Kidney (tissue), 14 donors: ENCODE measurements around the gene BACH2. TPM values are rescaled to one million over a fixed set of nuclear protein-coding genes. Genes with fewer than 3 reads are reported as not detected.

ENCODE experiments used
- DNase-seq, 5 donors: peaks; one replicate each; pipeline ENCODE4 v3.0.0-alpha.2; 2013 to 2020
- FAIRE-seq: peaks from 2 replicates; lab custom pipeline; 2012; peaks lifted over from hg19 to GRCh38; lab: Jason Lieb, UNC
- H3K27ac ChIP-seq, 2 donors: one replicate each; pipeline ENCODE4 v1.7.0; 2013; ENCODE audit warnings: low read depth in 2 of 2, low read length in 2 of 2, inconsistent platforms in 1 of 2
- H3K27me3 ChIP-seq: one replicate; pipeline ENCODE4 v1.7.1; 2013; ENCODE audit warnings: low read length, inconsistent platforms; ENCODE audit not compliant: control insufficient read depth, insufficient read depth
- H3K36me3 ChIP-seq, 3 donors: one replicate each; pipeline versions ENCODE4 v1.7.0 to v1.7.1; 2013; ENCODE audit warnings: low read length in 3 of 3, control low read depth in 1 of 3, inconsistent platforms in 1 of 3; ENCODE audit not compliant: insufficient read depth in 3 of 3, control insufficient read depth in 2 of 3
- H3K4me1 ChIP-seq, 3 donors: one replicate each; pipeline versions ENCODE4 v1.7.0 to v1.7.1; 2013; ENCODE audit warnings: low read length in 3 of 3, inconsistent platforms in 1 of 3, low read depth in 1 of 3; ENCODE audit not compliant: control insufficient read depth in 2 of 3, insufficient read depth in 2 of 3
- H3K4me3 ChIP-seq, 3 donors: one replicate each; pipeline versions ENCODE4 v1.7.0 to v1.8.1; 2013; ENCODE audit warnings: low read length in 3 of 3, control low read depth in 1 of 3, inconsistent platforms in 1 of 3
- H3K9ac ChIP-seq, 3 donors: one replicate each; pipeline versions ENCODE4 v1.7.0 to v1.7.1; 2013; ENCODE audit warnings: low read length in 3 of 3, control low read depth in 1 of 3, inconsistent platforms in 1 of 3
- H3K9me3 ChIP-seq, 3 donors: one replicate each; pipeline versions ENCODE4 v1.7.0 to v1.7.1; 2013; ENCODE audit warnings: low read length in 3 of 3, control low read depth in 1 of 3, inconsistent platforms in 1 of 3; ENCODE audit not compliant: control insufficient read depth in 2 of 3, insufficient read depth in 1 of 3
- intact Hi-C: fragments of 100-400 bp; cut with DNase I; formaldehyde crosslinking; loops from one replicate; pipeline ENCODE4 v1.11.1; 2022
- polyA plus RNA-seq: library from polyadenylated mRNA; stranded (reverse); fragments of 350-450 nt; fragmentation: Illumina TruSeq; extraction: RNeasy Lipid Tissue Mini Kit (QIAGEN cat#74804); gene quantifications from one replicate; pipeline ENCODE4 v1.2.3, GENCODE V29; 2014; ENCODE audit warnings: low read depth, low replicate concordance; ENCODE audit not compliant: insufficient read depth
- total RNA-seq: library from RNA; stranded (reverse); fragmentation: NEBNext Ultra II Directional; extraction: Animal tissue kit (Norgen Biotek cat#: 25700); gene quantifications from one replicate; pipeline ENCODE4 v1.2.1, GENCODE V29; 2021
- TF ChIP-seq, protein P1 (sequence below): IDR thresholded peaks from 3 replicates; pipeline ENCODE4 v1.5.1; 2012; ENCODE audit warnings: mild to moderate bottlenecking, moderate library complexity, borderline replicate concordance; ENCODE audit not compliant: insufficient read depth; ENCODE audit errors: extremely low read depth
- donor health status: control.
- donor health status: control.
- donor health status: control.
- donor health status: control.
- donor health status: control.
- donor health status: DM: yes; HTN: yes; CAD: no.
- donor health status: Normal renal cell carcinoma (clear cell type).

Gene BACH2
- total and polyA plus RNA-seq, 2 donors from 2014 or later = 0.32 to 6.9 TPM

DNA sequence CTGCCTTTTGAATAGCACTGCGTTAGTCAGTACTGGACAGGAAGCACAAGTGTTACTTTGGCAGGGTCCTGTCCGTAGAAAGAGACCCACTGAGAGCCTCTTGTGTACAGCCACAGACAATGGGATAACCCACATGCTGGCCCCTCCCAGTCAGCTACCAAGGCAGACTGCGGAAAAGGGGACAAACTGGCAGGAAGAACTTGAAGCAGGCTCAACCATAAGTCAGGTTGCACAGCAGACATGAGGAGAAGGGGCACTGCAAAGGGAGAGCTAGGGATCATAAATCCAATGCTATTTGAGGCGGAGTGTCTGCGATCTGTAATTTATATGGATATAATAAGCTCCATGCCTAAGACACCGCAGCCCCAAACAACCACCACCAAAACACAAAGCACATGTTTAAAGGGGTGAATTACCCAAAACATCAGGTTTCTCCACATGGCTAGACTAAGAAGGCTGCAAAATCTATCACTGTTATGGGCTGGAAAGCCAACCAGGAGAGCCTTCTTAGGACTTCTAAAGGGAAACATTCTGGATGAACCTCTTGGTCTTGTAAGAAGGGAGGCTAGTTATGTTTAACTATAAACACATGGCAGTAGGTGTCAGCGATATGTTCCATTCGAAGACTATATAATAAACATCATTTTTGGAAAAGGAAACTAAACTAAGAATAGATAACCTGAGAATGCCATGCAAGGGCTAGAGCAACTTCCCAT, 141.7 kb downstream of the BACH2 start:
- H3K9ac ChIP-seq = no peak overlapping the region
- TF ChIP-seq, protein P1, sequence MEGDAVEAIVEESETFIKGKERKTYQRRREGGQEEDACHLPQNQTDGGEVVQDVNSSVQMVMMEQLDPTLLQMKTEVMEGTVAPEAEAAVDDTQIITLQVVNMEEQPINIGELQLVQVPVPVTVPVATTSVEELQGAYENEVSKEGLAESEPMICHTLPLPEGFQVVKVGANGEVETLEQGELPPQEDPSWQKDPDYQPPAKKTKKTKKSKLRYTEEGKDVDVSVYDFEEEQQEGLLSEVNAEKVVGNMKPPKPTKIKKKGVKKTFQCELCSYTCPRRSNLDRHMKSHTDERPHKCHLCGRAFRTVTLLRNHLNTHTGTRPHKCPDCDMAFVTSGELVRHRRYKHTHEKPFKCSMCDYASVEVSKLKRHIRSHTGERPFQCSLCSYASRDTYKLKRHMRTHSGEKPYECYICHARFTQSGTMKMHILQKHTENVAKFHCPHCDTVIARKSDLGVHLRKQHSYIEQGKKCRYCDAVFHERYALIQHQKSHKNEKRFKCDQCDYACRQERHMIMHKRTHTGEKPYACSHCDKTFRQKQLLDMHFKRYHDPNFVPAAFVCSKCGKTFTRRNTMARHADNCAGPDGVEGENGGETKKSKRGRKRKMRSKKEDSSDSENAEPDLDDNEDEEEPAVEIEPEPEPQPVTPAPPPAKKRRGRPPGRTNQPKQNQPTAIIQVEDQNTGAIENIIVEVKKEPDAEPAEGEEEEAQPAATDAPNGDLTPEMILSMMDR = no peak
- no peak overlapping the region for H3K27ac ChIP-seq
- FAIRE-seq (no peak), DNase-seq (no peak)
- no peaks in the 10 kb centered on the region for H3K9me3 ChIP-seq
- peaks cover 0 to 7% (median 0%) of the 10 kb centered on the region in 3 donors for H3K4me1 ChIP-seq
- H3K27me3 ChIP-seq = no peaks in the 10 kb centered on the region
- H3K4me3 ChIP-seq = no peak overlapping the region
- H3K36me3 ChIP-seq = no peaks in the 10 kb centered on the region
- intact Hi-C loops = no loop called here

DNA sequence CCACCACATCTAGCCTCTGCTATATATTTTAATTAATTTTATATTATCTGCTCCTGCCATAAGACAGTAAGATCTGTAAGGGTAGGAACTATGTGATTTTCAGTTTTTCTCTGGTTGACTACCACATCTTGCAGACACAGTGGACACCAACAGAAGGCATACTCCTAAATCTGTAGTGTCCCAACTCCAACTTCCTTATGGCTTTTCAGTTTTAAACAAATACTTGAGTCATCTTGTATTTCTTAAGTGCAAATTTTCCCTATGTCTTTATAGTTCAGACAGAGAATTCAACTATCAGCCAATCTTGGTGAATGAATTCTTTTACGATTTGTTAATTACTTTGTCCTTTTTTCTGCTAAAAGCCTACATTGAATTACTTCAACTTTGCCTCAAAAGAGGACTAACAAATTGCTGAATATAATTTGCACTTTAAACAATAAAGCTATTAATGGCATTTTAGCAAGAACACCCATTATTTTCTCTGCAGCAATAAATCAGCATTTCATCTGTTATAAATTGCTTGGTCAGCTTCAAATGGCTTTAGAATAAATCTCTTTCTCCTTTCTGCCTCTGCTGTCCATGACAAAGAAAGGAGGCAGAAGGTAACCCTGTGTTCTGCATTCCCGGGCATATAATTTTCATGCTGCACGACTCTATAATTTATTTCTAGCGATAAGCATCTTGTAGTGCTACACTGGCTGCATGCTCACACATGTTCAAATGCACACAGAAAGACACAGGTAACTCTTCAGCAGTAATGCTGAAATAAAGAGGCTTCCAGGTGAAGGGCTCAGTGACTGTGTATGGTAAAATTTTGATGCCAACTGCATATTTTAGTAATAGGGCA, 144.8 kb downstream of the BACH2 start:
- H3K4me3 ChIP-seq = no peak overlapping the region
- TF ChIP-seq, protein P1 = no peak
- H3K9me3 ChIP-seq = no peaks in the 10 kb centered on the region
- H3K36me3 ChIP-seq = no peaks in the 10 kb centered on the region
- H3K27me3 ChIP-seq = no peaks in the 10 kb centered on the region
- FAIRE-seq = no peak
- H3K27ac ChIP-seq = no peak overlapping the region
- H3K4me1 ChIP-seq = no peaks in the 10 kb centered on the region
- H3K9ac ChIP-seq = no peak overlapping the region
- DNase-seq = no peak
- intact Hi-C loops = no loop called here

DNA sequence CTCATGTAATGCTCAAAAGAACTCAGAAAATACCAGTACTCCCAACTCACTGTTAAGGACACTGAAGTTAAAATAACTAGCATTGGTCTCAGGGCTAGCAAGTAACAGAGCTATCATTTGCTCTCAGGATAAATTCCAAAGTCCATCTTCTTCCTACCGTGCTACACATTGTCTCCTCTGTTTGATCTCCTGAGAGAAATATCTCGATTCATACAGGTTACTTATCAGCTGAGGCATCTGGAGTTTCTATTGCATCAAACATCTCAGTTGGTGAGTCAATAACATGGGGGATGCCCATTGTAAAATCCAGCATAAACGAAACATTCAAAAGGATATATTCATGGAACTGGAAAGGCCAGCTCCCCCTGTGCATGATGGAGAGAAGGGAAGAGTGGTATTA, 147.4 kb downstream of the BACH2 start:
- no peak overlapping the region for H3K4me3 ChIP-seq
- intact Hi-C loops = no loop called here
- H3K9me3 ChIP-seq = no peaks in the 10 kb centered on the region
- no peak for FAIRE-seq
- no peak overlapping the region for H3K27ac ChIP-seq
- no peak for DNase-seq
- no peaks in the 10 kb centered on the region for H3K27me3 ChIP-seq
- no peak overlapping the region for H3K9ac ChIP-seq
- H3K4me1 ChIP-seq = no peaks in the 10 kb centered on the region
- TF ChIP-seq, protein P1 = no peak
- no peaks in the 10 kb centered on the region for H3K36me3 ChIP-seq
